GM19395 (cell line): ENCODE results near the gene NBPF3.

ENCODE experiments used
- ATAC-seq: cut with Tn5 transposase; IDR thresholded peaks from one replicate; pipeline ENCODE4 v1.9.1; 2021; ENCODE audit warnings: mild to moderate bottlenecking, moderate library complexity; ENCODE audit not compliant: unreplicated experiment

The NBPF3 gene

DNA sequence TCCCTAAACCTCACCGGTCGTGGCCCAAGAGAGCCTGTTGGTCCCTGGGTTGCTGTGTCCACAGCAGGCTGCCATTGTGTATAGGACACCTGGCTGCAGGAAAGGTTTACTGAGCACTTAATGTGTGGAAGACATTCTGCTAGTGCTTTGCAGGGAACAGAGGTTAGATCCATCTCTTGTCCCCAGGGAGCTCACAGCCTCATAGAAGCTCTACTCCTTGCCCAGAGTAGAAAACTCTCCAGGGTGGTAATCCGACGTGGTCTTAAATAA, 52.4 kb downstream of the NBPF3 start:
- no peak for ATAC-seq

DNA sequence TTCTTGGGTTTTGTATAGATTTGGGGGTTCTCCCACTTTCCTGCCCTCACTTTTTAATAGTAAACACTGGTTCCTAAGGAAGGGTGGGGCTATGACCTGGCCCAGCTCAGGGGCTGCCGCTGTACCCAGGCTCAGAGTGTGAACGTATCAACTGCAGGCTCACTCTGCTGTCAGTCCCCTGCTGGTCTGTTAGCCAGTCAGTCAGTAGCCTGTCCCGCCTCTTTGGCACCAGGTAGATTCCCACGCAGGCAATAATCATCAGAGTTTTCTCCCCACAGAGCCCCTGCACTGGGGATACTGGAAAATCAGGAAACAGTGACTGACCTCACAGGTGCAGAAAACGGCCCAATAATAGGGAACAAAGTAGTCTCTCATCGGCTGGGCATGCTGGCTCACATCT, 54.3 kb downstream of the NBPF3 start:
- ATAC-seq = no peak

DNA sequence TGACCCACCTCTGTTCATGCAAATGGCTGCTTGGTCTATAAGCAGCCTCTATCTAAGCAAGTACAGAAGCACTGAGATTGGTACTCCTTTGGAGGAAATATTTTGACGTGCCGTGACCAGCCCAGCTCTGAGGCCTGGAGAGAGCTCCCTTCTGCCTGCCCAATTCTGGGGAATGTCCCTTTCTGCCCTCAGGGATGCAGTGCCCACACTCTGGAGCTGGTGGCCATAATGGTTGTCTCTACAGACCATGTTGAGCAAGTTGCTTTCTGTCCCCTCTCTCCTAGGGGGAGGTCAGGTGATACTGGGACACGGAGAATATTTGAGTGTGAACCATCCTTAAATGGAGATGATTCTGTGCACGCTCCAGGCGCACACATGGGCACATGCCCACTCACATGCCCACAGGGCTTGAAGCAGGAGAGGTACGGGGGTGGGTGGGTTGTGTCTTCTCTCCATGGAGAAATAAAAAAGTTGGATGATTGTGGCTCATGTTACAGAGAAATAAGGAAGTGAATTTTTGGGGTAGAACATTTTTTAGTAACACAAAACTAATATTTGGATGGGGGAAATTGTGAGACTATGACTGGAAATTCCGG, 55.4 kb downstream of the NBPF3 start:
- no peak for ATAC-seq

DNA sequence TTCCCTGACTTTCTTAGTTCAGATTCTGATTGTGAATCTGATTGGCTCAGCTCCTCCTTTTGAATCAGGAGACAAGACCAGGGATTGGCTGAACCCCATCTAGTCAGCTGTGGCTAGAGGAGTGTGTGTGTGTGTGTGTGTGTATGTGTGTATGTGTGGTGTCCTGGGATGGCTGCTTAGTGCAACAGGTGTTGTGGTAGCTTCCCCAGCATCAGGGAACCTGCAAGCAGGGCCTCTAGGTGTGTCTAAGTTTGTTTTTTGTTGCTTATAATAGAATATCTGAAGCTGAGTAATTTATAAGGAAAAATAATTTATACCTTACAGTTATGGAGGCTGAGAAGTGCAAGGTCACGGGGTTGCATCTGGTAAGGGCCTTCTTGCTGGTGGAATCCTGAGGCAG, 56.1 kb downstream of the NBPF3 start:
- ATAC-seq = no peak

DNA sequence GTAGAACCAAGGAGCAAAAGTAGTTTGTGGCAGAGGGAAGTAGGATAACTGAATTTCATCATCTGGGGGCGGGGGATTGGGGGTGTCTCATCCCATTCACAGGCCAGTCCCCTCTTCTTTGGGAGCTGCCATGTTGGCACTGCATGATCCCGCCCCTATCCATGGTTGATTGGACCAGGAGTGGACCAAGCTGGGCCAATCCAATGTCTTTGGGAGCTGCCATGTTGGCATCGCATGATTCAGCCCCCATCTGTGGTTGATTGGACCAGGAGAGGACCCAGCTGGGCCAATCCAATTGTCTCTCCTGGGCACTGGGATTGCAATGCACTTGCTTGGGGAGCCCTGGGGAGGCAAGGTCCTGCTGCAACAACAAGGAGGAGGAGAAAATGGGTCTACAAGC, 56.9 kb downstream of the NBPF3 start:
- no peak for ATAC-seq

DNA sequence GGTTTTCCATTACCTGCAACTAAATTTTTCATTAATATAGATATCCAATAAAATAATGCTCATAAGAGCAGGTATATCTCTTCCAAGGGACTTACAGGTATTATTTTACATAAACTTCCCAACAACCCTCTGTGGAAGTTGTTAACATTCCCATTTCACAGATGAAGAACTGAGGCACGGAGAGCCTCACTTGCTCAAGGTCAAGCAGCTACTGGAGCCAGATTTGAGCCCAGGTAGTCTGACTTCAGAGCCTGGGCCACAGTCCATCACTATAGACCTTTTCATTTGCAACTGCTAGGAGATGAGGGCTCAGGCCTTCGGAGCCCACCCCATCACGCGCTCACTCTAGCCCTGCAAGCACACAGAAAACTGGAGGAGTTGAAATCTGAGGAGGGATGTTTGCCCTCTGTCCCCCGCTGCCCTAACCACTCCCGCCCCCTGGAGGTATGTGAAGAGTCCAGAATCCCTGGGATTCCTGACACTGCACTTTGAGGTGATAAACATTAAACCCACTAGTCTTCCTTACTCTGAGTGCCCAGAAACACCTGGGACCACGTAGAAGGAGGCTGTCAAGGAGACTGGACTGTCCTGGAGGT, 57.6 kb downstream of the NBPF3 start:
- no peak for ATAC-seq

DNA sequence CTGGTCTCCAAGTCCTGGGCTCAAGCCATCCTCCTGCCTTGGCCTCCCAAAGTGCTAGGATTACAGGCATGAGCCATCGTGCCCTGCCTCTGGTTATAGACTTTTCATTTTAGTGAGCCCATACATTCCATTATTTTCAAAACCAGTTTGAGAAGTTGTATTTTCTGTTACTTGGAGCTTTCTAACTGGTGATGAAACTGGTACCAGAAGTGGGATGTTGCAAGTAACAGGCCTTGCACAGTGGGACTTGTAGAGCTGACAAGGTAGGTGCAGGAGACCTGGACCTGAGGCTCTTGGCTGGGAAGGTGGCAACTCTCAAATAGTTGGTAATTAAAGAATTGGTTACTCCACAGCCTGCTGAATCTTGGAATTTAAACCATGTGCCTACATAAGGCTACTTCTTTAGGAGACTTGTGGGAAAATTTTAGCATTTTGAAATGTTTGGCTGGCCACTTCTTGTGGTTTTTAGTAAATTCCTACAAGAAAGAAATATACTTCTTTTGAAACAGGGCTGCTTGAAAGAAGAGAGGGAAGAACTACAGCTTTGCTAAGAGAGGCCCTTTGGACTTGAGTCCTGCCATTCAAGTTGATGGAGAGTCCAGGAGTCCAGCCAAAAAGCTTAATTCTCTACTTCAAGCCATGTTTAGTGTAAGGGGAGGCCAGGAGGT, 59.5 kb downstream of the NBPF3 start:
- no peak for ATAC-seq

DNA sequence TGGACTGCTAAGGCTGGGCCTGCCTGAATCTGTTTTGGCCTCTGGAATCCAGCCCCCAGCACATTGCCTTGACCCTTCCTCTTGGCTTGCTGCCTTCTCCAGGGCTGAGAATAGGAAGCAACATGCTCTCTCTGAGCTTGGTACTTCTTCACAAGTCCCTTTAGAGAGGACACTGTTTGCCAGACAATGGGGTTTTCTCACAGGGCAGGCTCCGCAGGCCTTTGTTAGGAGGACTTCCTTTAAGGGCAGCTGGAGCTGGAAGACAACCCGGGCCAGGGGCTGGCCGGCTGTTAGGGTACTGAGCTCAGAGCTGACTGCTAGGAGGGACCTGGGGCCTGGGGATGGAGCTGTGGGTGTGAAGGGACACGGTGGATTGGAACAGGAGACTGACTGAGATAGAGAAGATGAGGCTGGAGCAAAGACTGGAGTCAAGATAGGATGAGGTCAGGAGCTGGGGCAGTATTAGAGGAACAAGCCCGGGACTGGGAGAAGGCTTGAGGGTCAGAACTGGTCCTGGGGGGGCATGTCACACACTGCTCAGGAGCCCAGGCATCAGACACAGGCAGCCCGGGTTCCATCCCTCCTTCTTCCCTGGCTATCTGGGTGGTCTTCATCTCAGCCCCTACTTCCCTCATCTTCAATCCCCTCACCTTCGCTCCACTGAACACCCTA, 63.9 kb downstream of the NBPF3 start:
- no peak for ATAC-seq

DNA sequence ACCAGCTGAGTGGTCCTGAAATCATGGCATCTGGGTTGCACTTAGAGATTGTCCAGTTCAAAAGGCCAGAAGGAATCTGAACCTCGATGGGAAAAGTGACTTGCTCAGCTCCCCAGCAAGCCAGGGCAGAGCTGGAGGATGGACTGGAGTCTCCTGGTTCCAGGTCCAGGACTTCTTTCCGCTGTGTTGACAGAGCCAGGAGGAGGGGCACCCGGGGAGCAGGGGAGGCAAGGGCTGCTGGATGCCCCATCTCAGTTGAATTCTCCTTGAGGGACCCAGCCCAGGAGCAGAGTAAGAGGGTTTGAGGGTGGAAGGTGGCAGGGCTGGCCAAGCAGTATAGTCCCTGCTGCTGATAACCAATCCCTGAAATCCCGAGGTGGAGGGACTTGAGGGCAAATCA, 66.9 kb downstream of the NBPF3 start:
- ATAC-seq = no peak

DNA sequence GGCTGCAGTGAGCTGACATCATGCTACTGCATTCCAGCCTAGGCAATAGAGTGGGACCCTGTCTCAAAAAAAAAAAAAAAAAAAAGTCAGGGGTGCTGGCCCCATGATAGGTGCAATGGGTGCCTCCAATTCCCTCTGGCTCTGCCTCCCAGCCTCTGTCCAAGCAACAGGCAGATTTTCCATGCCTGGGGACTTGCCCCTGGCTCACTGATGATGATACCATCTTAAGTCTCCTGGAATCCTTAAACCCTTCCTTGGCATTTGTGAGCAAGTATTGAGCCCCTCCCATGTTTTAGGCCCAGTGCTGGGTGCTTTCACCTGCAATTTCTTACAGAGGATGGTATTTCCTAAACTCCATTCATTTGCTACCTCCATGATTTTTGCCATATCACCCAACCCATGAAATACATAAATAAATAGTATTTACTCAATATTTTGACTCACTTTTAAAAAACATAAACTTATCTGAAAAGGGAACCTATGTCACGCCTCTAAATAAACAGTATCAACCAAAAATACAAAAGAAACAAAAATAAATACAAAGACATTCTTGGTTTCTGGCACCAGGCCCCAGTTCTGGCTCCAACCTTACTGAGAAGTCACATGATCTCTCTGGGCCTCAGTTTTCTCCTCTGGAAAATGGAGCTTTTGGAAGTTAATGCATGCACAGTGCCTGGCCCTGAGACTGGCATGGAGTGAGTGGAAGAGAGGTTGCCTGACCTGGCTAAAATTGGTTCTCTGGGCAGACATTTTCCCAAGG, 67.8 kb downstream of the NBPF3 start:
- no peak for ATAC-seq

DNA sequence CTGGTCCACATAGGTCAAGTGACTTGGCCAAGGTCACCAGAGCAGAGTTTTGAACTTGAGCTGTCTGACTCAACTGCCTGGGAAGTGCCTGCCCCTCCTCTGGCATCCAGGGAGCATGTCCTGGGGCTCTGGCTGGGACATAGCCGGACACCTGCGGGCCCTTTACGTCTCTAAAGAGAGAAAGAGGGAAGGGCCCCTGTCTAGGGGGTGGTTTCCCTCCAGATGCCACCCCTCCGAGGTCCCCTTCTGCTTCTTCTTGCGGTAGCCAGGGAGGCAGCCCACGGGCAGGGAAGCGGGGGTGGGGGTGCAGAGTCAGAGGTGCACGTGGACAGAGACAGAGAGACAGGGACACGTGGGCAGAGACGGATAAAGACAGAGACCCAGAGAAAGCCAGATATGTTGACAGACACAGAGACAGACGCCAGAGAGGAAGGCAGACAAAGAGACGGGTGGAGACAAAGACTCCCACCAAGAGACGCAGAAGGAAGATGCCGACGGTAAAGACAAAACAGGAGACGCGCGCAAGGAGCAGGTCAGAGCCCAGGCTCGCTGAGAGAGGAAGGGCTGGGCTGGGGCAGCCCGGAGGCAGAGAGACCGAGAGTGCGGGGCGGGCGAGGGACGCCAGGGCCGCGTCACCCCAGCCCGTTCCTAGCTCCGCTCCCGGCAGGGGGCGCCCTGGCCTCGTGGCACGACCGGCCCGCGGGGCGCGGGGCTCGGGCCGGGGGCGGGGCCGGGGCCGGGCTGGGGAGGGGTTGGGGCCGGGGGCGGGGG, 68.8 kb downstream of the NBPF3 start:
- ATAC-seq = no peak

DNA sequence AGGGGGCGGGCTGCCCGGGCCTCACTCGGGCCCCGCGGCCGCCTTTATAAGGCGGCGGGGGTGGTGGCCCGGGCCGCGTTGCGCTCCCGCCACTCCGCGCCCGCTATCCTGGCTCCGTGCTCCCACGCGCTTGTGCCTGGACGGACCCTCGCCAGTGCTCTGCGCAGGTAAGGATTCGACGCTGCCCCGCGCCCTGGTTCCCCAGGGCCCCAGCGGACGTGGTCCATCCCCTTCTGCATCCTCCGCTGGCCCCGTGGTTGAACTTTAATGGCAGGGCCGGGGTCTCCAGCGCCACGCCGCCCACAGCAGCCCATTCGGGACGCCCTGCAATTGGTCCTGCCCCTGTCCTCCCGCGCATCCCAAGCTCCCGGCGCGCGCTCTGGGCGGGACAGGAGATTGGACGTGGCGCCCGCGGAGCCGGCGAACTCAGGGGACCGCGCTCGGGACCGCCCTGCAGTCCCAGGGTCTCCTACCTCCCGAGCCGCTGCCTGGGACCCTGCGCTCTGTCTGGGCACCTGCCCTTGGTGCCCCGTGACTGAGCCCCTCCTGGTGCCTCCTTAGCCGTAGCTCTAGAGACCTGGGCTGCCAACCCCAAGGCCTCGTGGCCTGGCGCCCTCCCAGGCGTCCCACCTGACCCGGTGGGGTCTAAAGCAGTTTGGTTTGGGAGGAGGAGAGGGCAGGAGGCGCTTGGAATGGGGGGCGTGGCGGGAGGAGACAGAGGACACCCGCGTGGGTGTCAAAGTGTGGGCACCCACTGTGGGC, 69.6 kb downstream of the NBPF3 start, which contains the start of gene ALPL:
Gene ALPL (plus strand): TSS at position 73 of the 762 bp plus-strand sequence. CDS start 44,659 bp downstream, outside the sequence.
- ATAC-seq = no peak

DNA sequence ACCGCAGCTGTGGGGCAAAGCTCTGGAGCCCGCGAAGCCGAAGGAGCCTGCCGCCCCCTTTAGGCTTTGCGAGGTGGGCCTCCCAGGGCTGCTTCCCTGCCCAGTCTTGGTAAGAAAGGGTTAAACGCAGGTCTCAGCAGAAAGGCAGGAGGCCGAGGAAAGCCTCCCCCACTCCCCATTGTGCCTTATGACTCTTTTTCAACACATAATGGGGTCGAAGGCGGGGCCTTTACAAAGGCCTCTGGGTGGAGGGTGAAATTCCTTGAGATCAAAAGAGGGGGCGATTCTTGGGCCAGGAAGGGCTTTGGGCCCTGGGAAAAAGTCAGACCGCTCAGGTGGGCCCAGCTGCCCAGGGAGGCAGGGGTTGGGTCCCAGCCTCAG, 70.2 kb downstream of the NBPF3 start:
- ATAC-seq = no peak

DNA sequence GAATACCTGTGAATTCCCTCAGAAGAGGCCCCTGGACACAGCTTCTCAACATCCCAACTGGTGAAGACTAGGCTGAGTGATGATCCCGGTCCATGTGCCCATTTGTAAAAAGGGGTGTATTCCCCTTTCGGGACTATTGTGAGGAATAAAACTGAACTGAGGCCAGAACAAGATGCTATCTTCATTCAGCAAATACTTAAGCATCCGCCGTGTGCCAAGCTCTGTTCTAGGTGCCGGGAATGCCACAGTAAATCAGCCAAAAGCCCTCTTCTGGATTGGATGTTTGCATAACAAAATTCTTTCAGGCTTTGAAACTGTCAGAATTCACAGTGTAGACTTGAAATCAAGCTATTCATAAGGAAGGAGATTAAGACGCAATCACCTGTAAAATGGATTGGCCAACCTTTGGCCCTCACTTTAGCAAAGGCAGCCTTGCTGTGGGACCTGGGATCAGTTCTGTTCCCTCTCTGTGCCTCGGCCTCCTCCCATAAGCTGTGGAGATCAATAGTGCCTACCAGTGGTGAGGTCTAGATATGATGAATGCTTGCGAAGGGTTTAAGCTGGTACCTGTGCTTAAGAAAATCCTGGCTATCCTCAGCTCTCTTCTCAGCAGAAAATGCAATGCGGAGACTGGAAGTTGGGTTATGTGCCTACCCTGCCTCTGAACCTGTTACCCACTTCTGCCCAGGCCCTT, 71.1 kb downstream of the NBPF3 start:
- ATAC-seq = no peak

DNA sequence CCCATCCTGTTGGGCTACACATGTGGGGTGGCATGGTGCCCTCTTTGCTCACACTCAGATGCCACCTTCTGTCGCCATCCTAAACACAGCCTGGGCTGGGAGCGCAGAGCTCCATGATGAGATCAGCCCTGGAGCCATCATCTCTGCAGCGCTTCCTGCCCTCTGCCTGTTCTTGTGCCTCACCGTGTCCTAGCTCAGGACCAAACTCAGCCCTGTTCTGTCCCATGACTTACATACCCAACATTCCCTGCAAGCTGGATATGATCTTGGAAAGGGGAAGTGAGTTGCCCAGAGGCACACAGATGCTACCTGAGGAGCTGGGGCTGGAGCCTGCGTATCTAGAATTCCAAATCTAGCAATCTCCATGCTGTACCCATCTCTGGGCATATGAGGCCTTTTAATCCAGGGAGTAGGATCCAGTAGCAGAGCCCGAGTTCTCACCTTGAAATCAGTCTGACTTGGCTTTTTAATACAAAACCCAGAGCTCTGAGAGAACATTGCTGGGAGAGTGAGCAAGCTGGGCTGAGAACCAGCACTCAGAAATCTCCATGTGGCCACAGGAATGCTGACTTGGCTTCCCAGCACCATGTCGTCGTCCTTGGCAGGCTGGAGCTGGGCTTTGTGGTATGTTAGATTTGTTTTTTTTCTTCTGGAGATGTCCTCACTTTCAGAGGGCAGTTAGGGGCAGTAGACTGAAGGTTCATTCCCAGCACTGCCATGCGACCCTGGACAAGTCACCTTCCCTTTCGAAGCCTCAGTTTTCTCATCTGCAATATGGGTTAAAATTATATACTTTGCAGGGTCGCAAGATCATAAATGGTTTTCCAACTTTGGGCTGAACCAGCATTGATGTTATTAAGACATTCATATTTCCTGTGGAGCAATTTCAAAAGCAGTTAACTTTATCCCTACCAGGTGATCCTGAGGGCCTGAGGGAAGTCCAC, 71.9 kb downstream of the NBPF3 start:
- ATAC-seq = no peak

DNA sequence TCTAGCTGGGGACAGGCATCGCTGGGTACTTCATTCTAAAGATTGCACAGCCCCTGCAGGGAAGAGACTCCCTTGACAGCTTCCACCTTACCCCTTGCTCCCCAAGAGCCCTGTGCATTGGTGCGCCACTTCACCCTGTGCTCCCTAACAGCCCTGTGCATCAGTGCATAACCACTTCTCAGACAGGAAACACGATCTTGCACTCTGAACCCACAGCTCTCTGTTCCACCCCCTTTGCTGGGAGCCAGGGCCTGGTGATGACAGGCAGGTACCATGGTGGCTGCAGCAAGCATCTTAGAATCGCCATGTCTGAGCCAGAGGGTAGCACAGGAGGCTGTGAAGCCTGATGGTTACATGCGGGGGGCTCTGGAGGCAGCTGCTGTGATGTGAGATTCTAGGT, 74.3 kb downstream of the NBPF3 start:
- ATAC-seq = peak; percentile 83

DNA sequence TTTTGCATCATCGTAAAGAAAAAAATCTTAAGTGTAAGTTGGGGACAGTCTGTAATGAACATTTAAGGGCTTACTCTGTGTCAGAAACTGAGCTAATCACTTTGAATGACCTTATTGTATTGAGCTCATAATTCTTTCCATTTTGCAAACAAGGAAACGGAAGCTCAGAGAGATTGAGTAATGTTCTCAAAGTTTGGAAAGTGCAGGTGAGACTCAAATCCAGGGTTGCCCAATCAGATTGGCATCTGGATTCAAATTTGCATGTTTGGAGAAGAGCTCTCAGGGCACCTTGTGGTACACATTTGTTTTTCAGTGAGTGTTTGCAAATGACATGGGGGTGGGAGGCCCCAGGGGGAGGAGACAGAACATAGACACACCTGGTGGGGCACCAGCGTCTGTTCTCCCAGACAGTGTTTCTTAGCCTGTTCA, 77.2 kb downstream of the NBPF3 start:
- no peak for ATAC-seq
